ENCODE data around the gene CKAP5.

- TF ChIP-seq CTCF (IDR thresholded peaks at IDR 0.05) (no peak), POLR2A (IDR thresholded peaks at IDR 0.05) (no peak), POLR2AphosphoS5 (IDR thresholded peaks at IDR 0.05) (no peak)
These were observed 139.2 kb downstream of the CKAP5 start for GRCh38 chr11:46706886-46707285.
